Heart right ventricle (tissue), 16 donors: ENCODE results near the gene DGKD. TPM values are rescaled to one million over a fixed set of nuclear protein-coding genes. Genes with fewer than 3 reads are reported as not detected.
"Not testable (repeated sequence)": the region's sequence is repeated elsewhere in the genome, so short reads cannot be mapped to it uniquely, and the experiment has no call there.

Experiments
- ATAC-seq, 8 donors: fragments of 200-7000 bp; cut with Tn5 transposase; one replicate each; pipeline ENCODE4 v1.9.1; 2020; ENCODE audit warnings: mild to moderate bottlenecking in 8 of 8, moderate library complexity in 8 of 8, moderate number of reproducible peaks in 1 of 8
- DNase-seq, 2 donors: peaks; one replicate each; pipeline ENCODE4 v3.0.0-alpha.2; 2020
- H3K27ac ChIP-seq, 10 donors: fragments of 200-600 bp; sonication (generic) in 2 of 10; one replicate each; pipeline versions ENCODE4 v1.5.0 to v1.8.0; 2020 to 2022; ENCODE audit warnings: mild to moderate bottlenecking in 3 of 10
- H3K27me3 ChIP-seq, 7 donors: fragments of 200-600 bp; one replicate each; pipeline ENCODE4 v1.8.0; 2021 to 2022; ENCODE audit warnings: mild to moderate bottlenecking in 2 of 7
- H3K36me3 ChIP-seq, 9 donors: fragments of 200-600 bp; sonication (generic) in 1 of 9; one replicate each; pipeline versions ENCODE4 v1.5.0 to v1.8.0; 2020 to 2022; ENCODE audit warnings: mild to moderate bottlenecking in 2 of 9
- H3K4me1 ChIP-seq, 9 donors: fragments of 200-600 bp; sonication (generic) in 1 of 9; one replicate each; pipeline versions ENCODE4 v1.5.0 to v1.8.0; 2020 to 2022; ENCODE audit warnings: mild to moderate bottlenecking in 4 of 9
- H3K4me3 ChIP-seq, 10 donors: fragments of 200-600 bp; sonication (generic) in 2 of 10; one replicate each; pipeline versions ENCODE4 v1.5.0 to v1.8.0; 2020 to 2022; ENCODE audit warnings: mild to moderate bottlenecking in 7 of 10, moderate library complexity in 2 of 10
- H3K9me3 ChIP-seq, 11 donors: fragments of 200-600 bp in 10 of 11; sonication (generic) in 2 of 11; one replicate each; pipeline versions ENCODE4 v1.5.0 to v1.8.0; 2013 to 2022; ENCODE audit warnings: mild to moderate bottlenecking in 2 of 11, control low read depth in 1 of 11, moderate library complexity in 1 of 11
- CTCF ChIP-seq, 9 donors: fragments of 200-600 bp; sonication (generic) in 2 of 9; IDR thresholded peaks; one replicate each; pipeline versions ENCODE4 v1.5.0 to v1.8.0; 2021 to 2022; ENCODE audit warnings: antibody characterized with exemption in 9 of 9, mild to moderate bottlenecking in 5 of 9, moderate library complexity in 1 of 9
- WGBS, 2 donors: extraction: QIAGEN DNeasy Blood & Tissue Kit; methylation state at CpG; one replicate each; pipeline ENCODE4 v1.1.7; 2013; ENCODE audit warnings: inconsistent platforms in 1 of 2; 5-methylcytosine and 5-hydroxymethylcytosine counted together
- intact Hi-C, 10 donors: fragments of 100-400 bp; cut with DNase I; formaldehyde crosslinking; loops; one replicate each; pipeline versions ENCODE4 v1.11.1 to v1.14.2; 2022
- polyA plus RNA-seq, 2 donors: library from polyadenylated mRNA; stranded (reverse); fragments of 200-250 nt; gene quantifications; one replicate each; pipeline ENCODE4 v1.2.3, GENCODE V29; 2013
- total RNA-seq, 10 donors: library from RNA; stranded (reverse); fragmentation: NEBNext Ultra II Directional in 3 of 10; extraction: Animal tissue kit (Norgen Biotek cat#: 25700) in 3 of 10; gene quantifications; one replicate each; pipeline versions ENCODE4 v1.2.1 to v1.2.4, GENCODE V29; 2021 to 2023
- donor health status: Arrhythmogenic right ventricular cardiomyopathy.
- donor health status: ischemic (EF 13 %, LVEDD 7.1; RV severe dilation, severe dysfunction).
- donor health status: healthy with polysubstance abuse.
- donor health status: DM: no; HTN: yes; CAD: no.
- donor health status: DM: no; HTN: no; CAD: no.
- donor health status: ischemic (EF 25% LVEDD 6.9; RV normal size, moderate dysfunction).
- donor health status: ischemic (EF 25% LVEDD 5.7; RV mildly dilated, moderate dysfunction).
- donor health status: healthy.
- donor health status: DM: yes; HTN: yes; CAD: no.
- donor health status: Ischemic cardiomyopathy.
- donor health status: ischemic (EF 35%, LVEDD 5.7; RV mildly dilated, moderate dysfunction).
- donor health status: nonischemic (EF 11% LVEDD 7.7; RV severe dilation, severe dysfunction).
- donor health status: DM: yes; HTN: yes; CAD: no.
- donor health status: PGD.
- donor health status: ischemic (EF 29% LVEDD 5.4; RV normal size, mild dysfunction).
- donor health status: nonischemic (EF 23%, LVEDD 6.1; RV moderate dilation, normal function).

Gene DGKD
- total and polyA plus RNA-seq, 12 donors = 26.8 to 79.5 (median 44.7) TPM

- intact Hi-C loops = no loop called here
- H3K36me3 ChIP-seq = no peaks in the 10 kb centered on the region
- peaks cover 0 to 41% (median 0%) of the 10 kb centered on the region in 9 donors for H3K4me1 ChIP-seq
- no peaks in the 10 kb centered on the region for H3K9me3 ChIP-seq
- WGBS, 2 donors = 74 to 80% methylated on average over 15 of the region's 15 CpGs
- DNase-seq (peak in 1 of 2 donors; percentile 71), ATAC-seq (peak; percentile 58 to 91 (median 80))
- peak overlapping the region in 5 of 10 donors; percentile 7 to 93 (median 50) for H3K27ac ChIP-seq
- no peaks in the 10 kb centered on the region for H3K27me3 ChIP-seq
- peak overlapping the region in 1 of 10 donors; percentile 6 for H3K4me3 ChIP-seq
- no peak for TF ChIP-seq CTCF (IDR thresholded peaks at IDR 0.05)
Measured at GRCh38 chr2:233331536-233331935, 22.8 kb upstream of the DGKD start.

- H3K36me3 ChIP-seq = no peaks in the 10 kb centered on the region
- peak overlapping the region in 5 of 10 donors; percentile 34 to 93 (median 63) for H3K27ac ChIP-seq
- H3K27me3 ChIP-seq = no peaks in the 10 kb centered on the region
- peaks cover 0 to 41% (median 0%) of the 10 kb centered on the region in 9 donors for H3K4me1 ChIP-seq
- intact Hi-C loops = no loop called here
- H3K9me3 ChIP-seq = no peaks in the 10 kb centered on the region
- H3K4me3 ChIP-seq = no peak overlapping the region
- no peak for TF ChIP-seq CTCF (IDR thresholded peaks at IDR 0.05)
- no peak for DNase-seq
- no peak for ATAC-seq
- WGBS, 2 donors = 82 to 88% methylated on average over 4 of the region's 4 CpGs
Measured at GRCh38 chr2:233332125-233332524, 22.2 kb upstream of the DGKD start.

- 89 to 90% methylated on average over 11 of the region's 11 CpGs for WGBS, 2 donors
- no peak overlapping the region for H3K27ac ChIP-seq
- intact Hi-C loops = no loop called here
- DNase-seq (no peak), ATAC-seq (no peak)
- H3K9me3 ChIP-seq = no peaks in the 10 kb centered on the region
- no peak overlapping the region for H3K4me3 ChIP-seq
- TF ChIP-seq CTCF (IDR thresholded peaks at IDR 0.05) = no peak
- H3K4me1 ChIP-seq = peaks cover 0 to 44% (median 0%) of the 10 kb centered on the region in 9 donors
- H3K36me3 ChIP-seq = no peaks in the 10 kb centered on the region
- peaks cover 0 to 5% (median 0%) of the 10 kb centered on the region in 7 donors for H3K27me3 ChIP-seq
Measured at GRCh38 chr2:233334915-233335314, 19.4 kb upstream of the DGKD start.

- H3K36me3 ChIP-seq, H3K27ac ChIP-seq, DNase-seq, ATAC-seq, intact Hi-C loops, H3K9me3 ChIP-seq, H3K4me3 ChIP-seq, H3K27me3 ChIP-seq: not testable (repeated sequence)
- WGBS, 2 donors = 94 to 95% methylated on average over 13 of the region's 13 CpGs
- H3K4me1 ChIP-seq = peaks cover 0 to 34% (median 0%) of the 10 kb centered on the region in 9 donors
Measured at GRCh38 chr2:233336091-233336490, 18.2 kb upstream of the DGKD start.

- peaks cover 0 to 4% (median 0%) of the 10 kb centered on the region in 11 donors for H3K9me3 ChIP-seq
- intact Hi-C loops = no loop called here
- TF ChIP-seq CTCF (IDR thresholded peaks at IDR 0.05) = no peak
- peaks cover 0 to 5% (median 0%) of the 10 kb centered on the region in 7 donors for H3K27me3 ChIP-seq
- H3K36me3 ChIP-seq = no peaks in the 10 kb centered on the region
- peaks cover 0 to 31% (median 0%) of the 10 kb centered on the region in 9 donors for H3K4me1 ChIP-seq
- 94% methylated on average over 5 of the region's 5 CpGs for WGBS, 2 donors
- no peak for DNase-seq
- H3K27ac ChIP-seq = no peak overlapping the region
- no peak for ATAC-seq
- H3K4me3 ChIP-seq = no peak overlapping the region
Measured at GRCh38 chr2:233336541-233336940, 17.8 kb upstream of the DGKD start.
